ENCODE results near the gene KCNT2. TPM values are rescaled to one million over a fixed set of nuclear protein-coding genes. Genes with fewer than 3 reads are reported as not detected.

The KCNT2 gene
- total and polyA plus RNA-seq, 2 of the 8 experiments (the other 6 are each of a cell fraction or from before 2014, with no cell fraction given), result 2.3 to 10.2 TPM

- FAIRE-seq, result no peak
- H4K20me1 ChIP-seq (replicated peaks in 1 of 2; ENCODE audit: control insufficient read depth in 1 of 2, insufficient read depth in 2 of 2, low read length in 2 of 2), result no peaks in the 10 kb centered on the region
- no peaks in the 10 kb centered on the region for H3K9me3 ChIP-seq (ENCODE audit: insufficient read depth in 2 of 2, low read depth in 1 of 2, low read length in 1 of 2)
- H3K4me3 ChIP-seq (ENCODE audit: extremely low read depth in 1 of 4, insufficient read depth in 2 of 4, low read depth in 3 of 4, low read length in 4 of 4), result no peak overlapping the region
- DNase-seq (ENCODE audit: low read depth in 1 of 2, low spot score in 2 of 2), result no peak
- no peaks in the 10 kb centered on the region for H3K4me1 ChIP-seq (replicated peaks in 1 of 4; ENCODE audit: control insufficient read depth in 3 of 4, insufficient read depth in 4 of 4, low read length in 3 of 4)
- no peak overlapping the region for H3K18ac ChIP-seq (ENCODE audit: extremely low read depth, low read length)
- no peak overlapping the region for H2BK15ac ChIP-seq (ENCODE audit: low read length)
- WGBS, 2 experiments (ENCODE audit: extremely low coverage in 1 of 2, insufficient coverage in 1 of 2, insufficient read length in 1 of 2, insufficient replicate concordance in 2 of 2, low coverage in 1 of 2, low lambda C conversion rate in 2 of 2, missing lambda C conversion rate in 1 of 2), result 95% methylated on average over 4 of the region's 4 CpGs; no CpG with 5 or more reads in 1 of the 2 experiments
- no peak overlapping the region for H3K56ac ChIP-seq (replicated peaks; ENCODE audit: insufficient read length, low read depth, low read length)
- H4K91ac ChIP-seq (replicated peaks; ENCODE audit: insufficient read length, low read length), result no peak overlapping the region
- H3K27ac ChIP-seq (ENCODE audit: low read depth, low read length), result no peak overlapping the region
- H4K8ac ChIP-seq (ENCODE audit: extremely low read depth, insufficient read depth, low read length), result no peak overlapping the region
- H2BK5ac ChIP-seq (ENCODE audit: low read depth, low read length), result no peak overlapping the region
- H3K14ac ChIP-seq (ENCODE audit: insufficient read length), result no peak overlapping the region
- ChIA-PET POLR2A (ENCODE audit: partially characterized antibody) (no interaction called here), CTCF (ENCODE audit: partially characterized antibody) (no interaction called here)
- no peaks in the 10 kb centered on the region for H3K79me1 ChIP-seq (ENCODE audit: low read depth, low read length)
- H3K23me2 ChIP-seq (ENCODE audit: low read depth, low read length), result no peaks in the 10 kb centered on the region
- H3K79me2 ChIP-seq (ENCODE audit: control insufficient read depth in 1 of 2, insufficient read depth in 2 of 2, low read length in 2 of 2), result no peaks in the 10 kb centered on the region
- no peak overlapping the region for H2BK12ac ChIP-seq (ENCODE audit: low read depth, low read length)
- no peak overlapping the region for H3K4me2 ChIP-seq (ENCODE audit: insufficient read depth in 1 of 2, low read depth in 2 of 2, low read length in 2 of 2)
- no peak overlapping the region for H2AFZ ChIP-seq (ENCODE audit: low read length)
- no peaks in the 10 kb centered on the region for H3K27me3 ChIP-seq (replicated peaks in 1 of 4; ENCODE audit: control insufficient read depth in 3 of 4, extremely low read depth in 1 of 4, insufficient read depth in 3 of 4, low read length in 3 of 4)
- no peak overlapping the region for H2BK20ac ChIP-seq (ENCODE audit: low read length)
- no peak overlapping the region for H3K9ac ChIP-seq (replicated peaks in 1 of 4; ENCODE audit: extremely low read depth in 1 of 4, low read depth in 3 of 4, low read length in 3 of 4)
- no peak overlapping the region for H4K5ac ChIP-seq (ENCODE audit: insufficient read length, low read depth, low read length)
- no peak overlapping the region for H3K23ac ChIP-seq (ENCODE audit: insufficient read length)
- no peaks in the 10 kb centered on the region for H3K36me3 ChIP-seq (ENCODE audit: control insufficient read depth in 2 of 4, insufficient read depth in 4 of 4, low read length in 3 of 4)
- no peak overlapping the region for H2AK5ac ChIP-seq (ENCODE audit: low read depth, low read length)
- H3K4ac ChIP-seq (replicated peaks; ENCODE audit: insufficient read length, low read depth, low read length), result no peak overlapping the region
- no peak overlapping the region for H2BK120ac ChIP-seq (replicated peaks; ENCODE audit: low read depth, low read length)
- no peak for TF ChIP-seq SIRT6 (IDR thresholded peaks at IDR 0.05; ENCODE audit: low read length)
- TF ChIP-seq SP1 (IDR thresholded peaks at IDR 0.05; ENCODE audit: low read depth, low read length), result no peak
- TF ChIP-seq TBP (IDR thresholded peaks at IDR 0.05; ENCODE audit: low read depth, low read length), result no peak
- no peak for TF ChIP-seq CTCF (IDR thresholded peaks at IDR 0.05; ENCODE audit: control extremely low read depth in 1 of 3, insufficient read depth in 1 of 3, low read depth in 1 of 3, low read length in 3 of 3)
- no peak for TF ChIP-seq RNF2 (IDR thresholded peaks at IDR 0.05; ENCODE audit: borderline replicate concordance, low read depth, low read length, missing control alignments, poor library complexity, severe bottlenecking)
- no peak for TF ChIP-seq CBX8 (IDR thresholded peaks at IDR 0.05; ENCODE audit: borderline replicate concordance, low read depth, low read length)
- no peak for TF ChIP-seq TEAD4 (IDR thresholded peaks at IDR 0.05; ENCODE audit: low read depth, low read length)
- TF ChIP-seq SIX5 (IDR thresholded peaks at IDR 0.05; ENCODE audit: low read depth, low read length), result no peak
- TF ChIP-seq SAP30 (IDR thresholded peaks at IDR 0.05; ENCODE audit: insufficient read depth, insufficient replicate concordance, low read length), result no peak
- TF ChIP-seq MAX (IDR thresholded peaks at IDR 0.05), result no peak
- TF ChIP-seq FOSL1 (IDR thresholded peaks at IDR 0.05; ENCODE audit: insufficient read depth, low read depth, low read length), result no peak
- no peak for TF ChIP-seq SRF (IDR thresholded peaks at IDR 0.05; ENCODE audit: low read depth, low read length)
Observed at GRCh38 chr1:196381544-196381943, 226.7 kb downstream of the KCNT2 start.

Data from H1 (cell line).